SH-SY5Y (cell line): ENCODE data around the gene VPS41.

ENCODE experiments used
- GATA2 ChIP-seq: IDR thresholded peaks from 2 replicates; pipeline ENCODE4 v1.6.1; 2011; ENCODE audit warnings: mild to moderate bottlenecking, low read depth, low read length
- GATA3 ChIP-seq: IDR thresholded peaks from 2 replicates; pipeline ENCODE4 v1.6.1; 2011; ENCODE audit warnings: low read depth, mild to moderate bottlenecking, low read length, moderate library complexity

DNA sequence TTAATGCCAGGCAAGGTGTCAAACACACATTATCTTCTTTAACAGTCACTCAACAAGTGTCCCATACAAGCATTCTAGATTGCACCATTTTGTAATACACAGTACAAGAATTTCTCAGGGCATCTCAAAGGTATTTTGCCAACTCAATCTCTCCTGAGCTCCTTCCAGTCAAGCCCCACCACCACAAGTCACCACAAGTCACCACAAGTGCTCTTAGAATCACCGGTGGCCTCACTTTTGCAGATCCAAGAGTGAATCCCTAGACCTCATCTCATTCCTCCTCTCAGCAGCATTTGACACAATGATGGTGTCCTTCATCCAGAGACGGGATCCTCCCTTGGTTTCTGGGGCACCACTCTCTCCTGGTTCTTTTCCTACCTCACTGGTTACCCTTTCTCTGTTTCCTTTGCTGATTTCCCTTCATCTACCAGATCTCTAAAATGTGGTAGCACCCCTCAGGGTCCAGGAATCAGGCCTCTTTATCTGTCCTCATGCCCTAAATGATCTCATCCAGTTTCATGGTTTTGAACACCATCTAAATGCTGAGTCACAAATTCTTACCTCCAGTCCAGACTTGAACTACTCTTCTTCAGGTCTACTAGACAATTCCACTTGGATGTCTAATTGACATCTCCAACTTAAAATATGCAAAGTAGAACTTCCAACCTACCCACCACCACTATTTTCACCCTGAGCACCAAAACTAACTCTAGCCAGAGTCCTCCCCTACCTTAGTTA lies 26.9 kb downstream of the VPS41 start:
- TF ChIP-seq GATA2 (no peak), GATA3 (no peak)
